Mucosa of stomach (tissue), 1 donor: ENCODE results near the gene HOXD10.

Experiments
- H3K27me3 ChIP-seq: one replicate; pipeline ENCODE4 v1.7.0; 2013; ENCODE audit warnings: mild to moderate bottlenecking, low read length; ENCODE audit not compliant: control insufficient read depth, insufficient read depth
- H3K36me3 ChIP-seq: one replicate; pipeline ENCODE4 v1.7.0; 2013; ENCODE audit warnings: low read length; ENCODE audit not compliant: control insufficient read depth, insufficient read depth
- H3K4me1 ChIP-seq: one replicate; pipeline ENCODE4 v1.7.0; 2013; ENCODE audit warnings: mild to moderate bottlenecking, low read length; ENCODE audit not compliant: control insufficient read depth, insufficient read depth
- H3K4me3 ChIP-seq: one replicate; pipeline ENCODE4 v1.7.0; 2013; ENCODE audit warnings: low read length
- H3K9ac ChIP-seq: one replicate; pipeline ENCODE4 v1.7.0; 2013; ENCODE audit warnings: mild to moderate bottlenecking, low read length, moderate library complexity
- H3K9me3 ChIP-seq: one replicate; pipeline ENCODE4 v1.7.0; 2013; ENCODE audit warnings: mild to moderate bottlenecking, low read length, moderate library complexity; ENCODE audit not compliant: control insufficient read depth
- donor health status: Pancreatic carcinoma.

Gene HOXD10

DNA sequence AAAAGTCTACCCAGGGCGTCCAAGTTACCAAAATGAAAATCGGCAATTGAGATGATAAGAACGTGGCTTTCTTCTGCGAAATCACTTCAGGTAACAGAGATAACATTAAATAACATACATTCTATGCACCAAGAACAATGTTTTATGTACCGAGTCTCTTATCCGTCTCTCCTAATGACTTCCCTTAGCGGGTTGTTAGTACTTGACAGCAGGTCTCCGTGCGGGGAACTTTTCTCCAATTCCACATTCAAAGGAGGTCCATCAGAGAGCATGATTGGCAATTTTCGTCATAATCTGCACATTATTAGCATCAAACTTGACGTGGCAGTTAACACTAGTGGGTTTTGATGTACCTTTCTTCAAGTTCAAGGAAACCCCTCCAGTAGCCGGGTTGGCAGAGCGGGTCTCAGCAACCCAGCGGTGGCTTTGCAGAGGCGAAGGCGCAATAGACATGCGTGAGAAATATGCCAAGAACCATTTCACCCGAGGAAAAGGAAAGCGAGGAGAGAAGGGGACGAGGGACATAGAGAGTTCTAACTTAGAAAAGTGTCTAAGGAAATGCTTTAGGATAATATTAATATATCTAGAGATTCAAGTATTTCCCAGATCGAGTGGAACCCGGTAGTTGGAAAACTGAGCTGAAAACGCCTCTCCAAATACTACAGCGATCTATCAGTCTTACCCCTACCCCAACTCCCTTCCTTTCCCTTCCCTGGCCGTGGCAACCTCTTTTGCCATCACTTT is 37.9 kb upstream of the HOXD10 start:
- Histone ChIP-seq H3K36me3 (no peaks in the 10 kb centered on the region), H3K4me1 (peaks cover 12% of the 10 kb centered on the region), H3K9ac (no peak overlapping the region), H3K4me3 (no peak overlapping the region), H3K9me3 (no peaks in the 10 kb centered on the region), H3K27me3 (peaks cover 91% of the 10 kb centered on the region)

DNA sequence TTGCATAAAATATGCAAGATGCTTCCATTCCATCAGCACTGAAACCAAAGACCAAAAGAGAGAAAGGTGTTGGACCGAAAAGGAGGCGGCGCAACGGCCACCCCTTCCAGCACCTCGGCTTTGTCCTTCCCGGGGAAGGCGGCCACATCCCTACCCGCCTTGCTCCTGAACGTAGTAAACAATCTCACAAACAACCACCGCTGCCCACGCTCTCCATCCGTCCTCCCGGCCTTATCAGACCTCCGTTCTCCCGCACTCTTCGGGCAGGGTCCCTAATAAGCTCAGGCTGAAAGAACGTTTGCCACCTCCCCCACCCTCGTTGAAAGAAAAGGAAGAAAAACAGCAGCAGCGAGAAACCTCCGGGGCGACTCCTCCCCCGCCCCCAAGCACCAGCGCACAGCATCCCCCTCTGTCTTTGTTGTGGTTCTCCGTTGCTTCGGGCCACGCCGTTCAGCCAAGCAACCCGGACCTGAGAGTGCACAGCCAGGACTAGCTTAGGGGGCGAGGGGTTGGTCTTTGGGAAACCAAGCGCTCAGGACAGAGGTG is 37.2 kb upstream of the HOXD10 start:
- H3K4me3 ChIP-seq: no peak overlapping the region

DNA sequence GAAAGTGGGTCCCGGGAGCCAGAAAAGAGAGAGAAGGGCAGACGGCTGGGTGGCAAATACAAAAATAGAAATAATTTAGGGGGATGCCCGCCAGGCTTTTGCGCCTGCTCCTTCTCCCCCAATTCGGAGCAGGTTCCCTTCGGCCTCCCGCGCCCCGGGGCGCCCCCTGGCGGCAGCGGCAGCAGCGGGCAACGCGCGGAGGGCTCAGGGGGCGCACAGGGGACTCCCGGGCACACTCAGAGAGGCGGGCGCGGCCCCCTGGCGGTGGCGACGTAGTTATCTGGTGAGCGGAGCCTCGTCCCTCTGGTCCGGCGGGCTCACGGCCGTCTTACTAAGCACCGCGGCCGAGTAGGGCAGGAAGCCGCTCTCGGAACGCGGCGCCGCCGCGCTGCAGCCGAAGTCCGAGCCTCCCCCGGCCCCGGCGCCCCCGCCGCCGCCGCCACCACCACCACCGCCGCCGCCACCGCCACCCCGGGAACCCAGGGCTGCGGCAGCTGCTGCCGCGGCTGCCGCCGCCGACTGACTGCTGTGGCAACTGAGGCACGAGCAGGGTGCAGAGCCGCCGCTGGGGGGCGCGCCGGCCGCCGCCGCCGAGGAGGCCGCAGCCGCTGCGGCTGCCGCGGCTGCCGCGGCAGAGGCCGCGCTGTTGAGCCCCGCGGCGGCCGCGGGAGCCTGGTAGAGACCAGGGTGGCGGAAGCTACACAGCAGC is 36.6 kb upstream of the HOXD10 start:
- Histone ChIP-seq H3K36me3 (no peaks in the 10 kb centered on the region), H3K9ac (no peak overlapping the region), H3K9me3 (peaks cover 3% of the 10 kb centered on the region), H3K27me3 (peaks cover 91% of the 10 kb centered on the region), H3K4me1 (peaks cover 12% of the 10 kb centered on the region), H3K4me3 (no peak overlapping the region)

More for the DNA sequence above, 37.2 kb upstream of the HOXD10 start:
- peaks cover 91% of the 10 kb centered on the region for H3K27me3 ChIP-seq
- H3K4me1 ChIP-seq: peaks cover 12% of the 10 kb centered on the region
- no peaks in the 10 kb centered on the region for H3K36me3 ChIP-seq
- H3K9me3 ChIP-seq: peaks cover under 1% of the 10 kb centered on the region
- H3K9ac ChIP-seq: no peak overlapping the region

DNA sequence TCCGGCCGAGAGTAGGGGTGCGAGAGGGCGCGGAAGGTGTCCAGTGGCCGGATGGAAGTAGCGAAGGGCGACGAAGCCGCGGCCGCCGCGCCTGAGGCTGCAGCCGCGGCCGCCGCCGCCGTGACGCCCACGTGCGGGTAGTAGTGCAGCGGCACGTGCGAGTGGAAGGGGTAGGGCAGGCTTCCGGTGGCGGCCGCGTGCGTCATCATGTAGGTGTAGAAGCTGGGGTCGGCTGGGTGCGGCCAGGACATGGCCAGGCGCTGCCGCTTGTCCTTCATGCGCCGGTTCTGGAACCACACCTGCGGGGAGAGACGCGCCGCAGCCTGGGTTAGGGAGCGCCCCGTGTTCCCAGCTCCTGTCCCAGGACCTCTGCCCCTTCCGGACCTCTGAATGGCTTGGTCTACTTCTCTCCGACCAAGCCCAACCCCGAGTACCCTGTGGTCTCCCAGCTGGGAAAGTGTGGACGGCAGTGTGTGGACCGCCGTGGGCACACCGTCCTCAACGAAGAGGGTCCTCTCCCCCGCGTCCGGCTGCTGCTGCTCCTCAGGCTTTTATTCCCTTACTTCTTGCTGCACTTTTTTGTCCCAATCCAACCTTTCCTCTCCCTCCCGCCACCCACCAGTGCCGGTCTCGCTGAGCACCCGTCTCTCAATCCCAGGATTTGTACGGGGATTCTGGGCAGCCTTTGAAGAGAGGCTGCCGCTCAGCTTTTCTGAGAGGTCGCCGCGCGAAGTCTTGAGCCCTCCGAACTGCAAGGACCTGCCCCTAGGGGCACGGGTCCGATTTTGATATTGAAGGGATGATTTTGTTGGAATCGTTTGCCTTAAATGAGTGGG is 35.8 kb upstream of the HOXD10 start:
- Histone ChIP-seq H3K36me3 (no peaks in the 10 kb centered on the region), H3K9ac (no peak overlapping the region), H3K9me3 (peaks cover 3% of the 10 kb centered on the region), H3K27me3 (peaks cover 91% of the 10 kb centered on the region), H3K4me1 (peaks cover 16% of the 10 kb centered on the region), H3K4me3 (no peak overlapping the region)

DNA sequence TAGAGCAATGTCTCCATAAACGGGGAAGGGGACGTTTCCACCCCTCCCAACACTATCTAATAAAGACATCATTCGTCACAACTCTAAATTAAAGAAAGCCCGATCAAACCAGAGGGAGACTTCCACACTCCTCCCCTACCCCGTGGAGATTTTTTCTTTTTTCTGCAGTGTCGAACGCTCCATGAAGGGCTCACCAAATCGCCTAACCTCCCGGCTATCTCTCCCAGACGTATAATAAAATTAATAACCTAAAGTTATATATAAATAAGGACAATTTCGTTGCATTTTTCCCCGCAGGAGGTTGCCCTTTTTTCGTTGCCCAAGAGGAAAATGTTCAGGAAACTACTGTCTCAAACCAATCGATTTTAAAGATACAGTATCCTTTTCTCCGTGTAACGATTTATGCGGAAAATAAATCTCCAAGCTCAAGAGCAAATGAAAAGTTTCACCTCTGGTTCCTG is 35.2 kb upstream of the HOXD10 start:
- peaks cover 22% of the 10 kb centered on the region for H3K4me1 ChIP-seq
- no peak overlapping the region for H3K4me3 ChIP-seq
- H3K9ac ChIP-seq: no peak overlapping the region
- H3K27me3 ChIP-seq: peaks cover 93% of the 10 kb centered on the region
- H3K9me3 ChIP-seq: peaks cover 3% of the 10 kb centered on the region
- no peaks in the 10 kb centered on the region for H3K36me3 ChIP-seq

DNA sequence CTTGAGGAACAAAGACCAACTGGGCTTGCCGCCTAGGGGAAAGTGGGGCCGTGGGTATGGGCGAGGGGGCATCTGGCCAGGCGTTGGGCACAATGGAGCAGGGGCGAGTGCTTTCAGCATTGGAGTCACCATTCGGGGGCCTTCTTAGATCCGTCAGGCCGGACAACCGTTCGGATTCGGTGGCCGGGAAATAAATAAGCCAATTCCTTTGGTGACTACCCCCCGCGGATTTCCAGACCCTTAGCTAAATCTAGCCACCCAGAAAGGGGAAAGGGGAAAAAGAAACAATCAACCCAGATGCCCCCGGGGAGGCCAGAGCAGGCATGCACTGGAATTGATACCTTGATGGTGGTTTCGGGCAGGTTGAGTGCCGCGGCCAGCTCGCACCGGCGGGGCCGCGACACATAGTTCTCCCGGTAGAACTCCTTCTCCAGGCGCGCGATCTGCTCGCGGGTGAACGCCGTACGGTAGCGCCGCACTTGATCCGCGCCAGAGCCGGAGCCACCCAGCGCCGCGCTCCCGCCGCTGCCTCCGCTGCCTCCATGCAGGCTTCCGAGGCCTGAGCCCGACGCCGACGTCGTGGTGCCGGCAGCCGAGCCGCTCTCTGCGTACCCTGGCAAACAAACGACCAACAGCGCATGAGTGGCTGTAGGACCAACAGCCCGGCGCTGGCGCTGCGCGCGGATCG is 34.6 kb upstream of the HOXD10 start:
- H3K4me1 ChIP-seq: peaks cover 22% of the 10 kb centered on the region
- H3K9me3 ChIP-seq: peaks cover 3% of the 10 kb centered on the region
- no peak overlapping the region for H3K9ac ChIP-seq
- H3K4me3 ChIP-seq: no peak overlapping the region
- no peaks in the 10 kb centered on the region for H3K36me3 ChIP-seq
- peaks cover 93% of the 10 kb centered on the region for H3K27me3 ChIP-seq

DNA sequence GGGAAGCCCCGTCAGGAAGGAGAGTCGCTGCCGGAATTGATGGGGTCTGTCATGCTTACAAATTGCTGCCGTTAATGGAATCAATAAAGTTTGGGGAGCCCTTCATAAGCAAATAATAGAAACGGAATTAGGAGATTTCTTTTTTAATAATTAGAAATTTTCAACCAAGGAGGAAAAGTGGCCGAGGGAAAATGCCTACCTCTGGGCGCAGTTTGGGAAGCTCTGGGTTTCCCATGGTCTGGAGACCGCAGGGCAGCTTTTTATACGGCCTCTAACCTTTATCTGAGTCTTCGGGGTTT is 34.1 kb upstream of the HOXD10 start:
- Histone ChIP-seq H3K36me3 (no peaks in the 10 kb centered on the region), H3K4me1 (peaks cover 22% of the 10 kb centered on the region), H3K9me3 (peaks cover 3% of the 10 kb centered on the region), H3K27me3 (peaks cover 94% of the 10 kb centered on the region), H3K4me3 (no peak overlapping the region), H3K9ac (no peak overlapping the region)

DNA sequence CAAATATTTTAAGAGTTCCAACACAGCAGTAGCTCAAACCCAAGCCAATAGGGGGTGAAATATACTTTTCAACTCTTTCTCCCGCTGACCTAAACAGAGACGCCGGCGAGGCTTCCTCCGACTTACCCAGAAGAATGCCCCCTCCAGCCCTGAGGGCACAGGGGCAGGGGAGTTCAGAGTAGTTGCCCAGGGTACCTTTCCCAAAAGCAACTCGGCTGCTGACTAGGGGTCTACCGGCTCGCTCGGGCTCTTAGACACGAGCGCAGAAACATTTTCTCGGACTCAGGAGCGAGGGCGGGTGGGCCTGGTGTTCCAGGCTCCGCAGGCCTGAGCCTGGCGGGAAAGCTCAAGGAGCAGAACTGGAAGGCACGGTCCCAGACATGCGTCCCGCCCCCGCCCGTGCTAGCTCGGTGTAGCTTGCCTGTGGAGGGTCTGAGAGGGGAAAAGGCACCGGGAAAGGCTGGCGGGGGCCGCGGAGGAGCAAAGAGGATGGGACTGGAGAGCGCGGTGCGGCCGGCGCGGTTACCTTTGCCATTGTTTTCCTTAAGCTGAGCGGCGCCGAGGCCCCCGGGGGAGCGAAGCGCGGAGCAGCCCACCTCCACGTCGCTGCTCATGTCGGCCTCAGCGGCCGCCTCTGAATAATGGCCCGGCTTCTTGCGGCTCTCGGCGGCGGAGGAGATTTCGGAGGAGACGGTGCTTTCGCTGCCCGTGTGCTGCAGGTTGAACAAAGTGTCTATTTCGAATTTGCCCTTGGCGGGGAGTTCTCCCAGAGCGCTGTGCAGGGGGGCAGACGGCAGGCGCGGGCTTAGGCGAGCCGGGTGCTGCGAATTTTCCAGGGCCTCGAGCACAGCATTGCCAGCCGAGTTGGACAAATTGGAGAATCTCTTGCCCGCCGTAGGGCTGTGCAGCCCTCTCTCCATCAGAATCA is 33.5 kb upstream of the HOXD10 start:
- no peak overlapping the region for H3K9ac ChIP-seq
- no peak overlapping the region for H3K4me3 ChIP-seq
- no peaks in the 10 kb centered on the region for H3K36me3 ChIP-seq
- H3K27me3 ChIP-seq: peaks cover 97% of the 10 kb centered on the region
- peaks cover 3% of the 10 kb centered on the region for H3K9me3 ChIP-seq
- H3K4me1 ChIP-seq: peaks cover 26% of the 10 kb centered on the region

DNA sequence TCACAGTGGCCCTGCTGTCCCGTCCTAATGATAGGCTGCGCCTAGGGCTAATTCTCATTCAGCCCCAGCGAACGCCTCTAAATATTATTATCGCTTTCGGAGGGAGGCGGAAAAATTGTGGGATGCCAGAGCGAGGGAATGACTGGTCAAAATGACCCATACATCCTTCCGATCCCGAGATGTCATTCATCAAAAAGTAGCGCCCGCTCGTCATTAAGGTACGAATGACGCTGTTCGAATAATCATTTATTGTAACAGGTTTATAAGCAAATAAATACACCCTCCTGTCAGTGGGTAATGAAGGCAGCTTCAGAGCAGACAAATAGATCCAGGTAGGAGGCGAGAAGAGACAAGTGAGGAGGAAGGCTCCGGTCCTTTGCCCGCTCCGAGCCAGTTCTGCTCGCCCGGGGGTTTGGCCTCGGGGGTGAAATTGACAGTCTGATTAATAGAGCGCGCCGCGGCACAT is 32.7 kb upstream of the HOXD10 start, which contains the start of gene EVX2:
Gene EVX2, minus strand, starts transcription at position 167 of the 466 bp plus-strand sequence. CDS start 186 bp downstream, outside the sequence.
- H3K27me3 ChIP-seq: peaks cover 97% of the 10 kb centered on the region
- peaks cover 32% of the 10 kb centered on the region for H3K4me1 ChIP-seq
- H3K4me3 ChIP-seq: no peak within 1 kb of the TSS
- no peaks in the 10 kb centered on the region for H3K36me3 ChIP-seq
- H3K9me3 ChIP-seq: peaks cover 3% of the 10 kb centered on the region
- no peak within 1 kb of the TSS for H3K9ac ChIP-seq

DNA sequence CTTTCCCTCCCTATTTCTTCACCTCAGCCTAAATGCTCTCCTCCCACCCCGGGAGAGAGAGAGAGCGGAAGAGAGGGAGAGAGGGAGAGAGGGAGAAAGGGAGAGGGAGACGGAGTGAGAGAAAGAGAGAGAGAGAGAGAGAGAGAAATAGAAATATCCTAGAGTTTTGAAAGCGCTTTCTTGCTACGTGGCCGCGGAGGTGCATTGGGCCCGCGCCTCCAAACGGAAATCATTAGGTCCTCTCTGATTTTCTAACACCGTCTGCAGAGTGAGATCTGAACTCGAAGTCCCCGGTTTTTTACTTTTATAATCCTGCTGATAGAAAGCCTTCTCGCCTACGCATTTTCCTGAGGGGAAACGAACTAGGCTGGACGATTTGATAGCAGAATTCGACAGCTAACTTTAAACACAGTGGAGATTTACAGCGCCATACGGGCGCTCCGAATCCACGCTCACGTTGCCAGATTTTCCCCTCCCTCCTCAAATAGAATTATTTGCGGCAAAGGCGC is 31.9 kb upstream of the HOXD10 start:
- H3K4me1 ChIP-seq: peaks cover 26% of the 10 kb centered on the region
- peaks cover 3% of the 10 kb centered on the region for H3K9me3 ChIP-seq
- H3K4me3 ChIP-seq: no peak overlapping the region
- no peaks in the 10 kb centered on the region for H3K36me3 ChIP-seq
- no peak overlapping the region for H3K9ac ChIP-seq
- peaks cover 97% of the 10 kb centered on the region for H3K27me3 ChIP-seq
